CD4-positive, alpha-beta T cell treated with Interleukin-12 subunit alpha and Interleukin-12 subunit beta, for 1 hour (primary cell): ENCODE measurements around the gene CPB2.

ENCODE experiments used
- DNase-seq: peaks from one replicate; pipeline ENCODE4 v3.0.0-alpha.2; 2020

CPB2 gene

DNA sequence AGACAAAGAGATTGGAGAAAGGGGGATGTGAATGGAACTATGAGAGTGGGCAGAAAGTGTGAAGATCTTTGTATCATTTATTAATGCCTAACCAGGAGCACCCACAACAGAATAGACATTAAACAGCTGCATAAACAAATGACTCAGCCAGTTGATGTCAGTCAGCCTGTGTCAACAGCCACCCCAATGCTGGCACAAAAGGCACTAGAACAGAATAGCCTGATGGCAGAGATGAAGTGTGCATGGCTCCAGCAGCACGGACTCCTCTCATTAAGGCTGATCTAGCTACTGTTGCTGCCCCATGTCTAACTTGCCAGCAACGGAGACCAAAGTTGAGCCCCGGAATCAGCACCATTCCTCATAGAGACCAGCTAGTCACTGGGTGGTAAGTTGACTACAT lies 7.8 kb downstream of the CPB2 start:
- DNase-seq, result no peak

GRCh38 chr13:46094478-46094877 lies 10.4 kb downstream of the CPB2 start:
- DNase-seq, result no peak

DNA sequence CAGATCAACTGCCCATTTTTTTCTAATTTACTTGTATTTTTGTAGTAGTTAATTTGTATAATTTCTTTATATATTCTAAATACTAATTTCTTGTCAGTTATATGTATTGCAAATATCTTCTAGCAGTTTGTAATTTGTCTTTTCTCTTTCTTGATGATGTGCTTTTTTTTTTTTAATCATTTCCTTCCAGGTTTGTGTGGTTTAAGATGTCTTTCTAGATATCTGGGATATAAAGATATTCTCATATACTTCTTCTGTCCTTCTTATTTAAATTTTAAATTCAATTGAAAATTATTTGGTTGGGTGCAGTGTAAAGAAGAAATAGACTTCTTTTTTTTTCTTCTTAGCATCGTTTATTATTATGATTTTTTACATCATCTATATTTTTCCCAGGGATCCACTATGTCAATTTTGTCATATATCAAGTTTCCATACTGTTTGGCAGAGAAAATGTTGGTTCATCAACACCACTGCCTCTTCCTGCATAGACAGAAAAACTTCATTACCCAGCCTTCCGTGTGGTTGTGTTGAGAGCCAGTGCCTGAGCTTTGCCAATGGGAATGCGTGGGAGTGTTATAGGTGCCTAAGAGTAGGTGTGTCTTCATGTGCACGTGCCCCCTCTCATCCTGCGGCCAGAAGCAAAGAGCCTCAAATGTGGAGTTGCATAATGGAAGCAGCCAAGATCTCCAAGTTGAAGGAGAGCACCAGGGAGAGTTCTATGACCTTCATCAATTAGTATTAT lies 15.8 kb downstream of the CPB2 start:
- no peak for DNase-seq

GRCh38 chr13:46087481-46087880 lies 17.4 kb downstream of the CPB2 start:
- no peak for DNase-seq

- no peak for DNase-seq
These were observed 17.8 kb downstream of the CPB2 start for GRCh38 chr13:46086985-46087384.

GRCh38 chr13:46086421-46086922 lies 18.4 kb downstream of the CPB2 start:
- no peak for DNase-seq

DNA sequence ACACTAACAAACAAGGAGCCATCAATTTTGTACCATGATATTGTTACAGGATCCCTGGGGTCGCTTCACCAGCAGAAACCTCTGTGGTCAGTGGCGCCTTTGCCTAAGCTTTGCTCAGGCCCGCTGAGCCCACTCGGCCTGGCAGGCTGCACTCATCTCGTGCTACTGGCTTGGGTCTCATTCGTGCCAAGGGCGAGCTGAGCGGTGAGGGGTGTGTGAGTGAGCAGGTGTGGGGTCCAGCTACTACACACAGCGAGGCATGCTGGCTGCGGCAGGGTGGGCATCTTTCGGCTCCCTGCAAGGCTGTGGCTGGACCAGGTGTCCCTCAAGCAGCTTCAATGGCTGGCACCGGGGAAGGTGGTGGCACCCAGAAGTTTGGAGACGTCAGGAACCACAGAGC lies 19.1 kb downstream of the CPB2 start:
- no peak for DNase-seq

GRCh38 chr13:46082324-46082723 lies 22.5 kb downstream of the CPB2 start:
- no peak for DNase-seq

GRCh38 chr13:46079770-46080169 lies 25.1 kb downstream of the CPB2 start:
- peak; percentile 3 for DNase-seq

DNA sequence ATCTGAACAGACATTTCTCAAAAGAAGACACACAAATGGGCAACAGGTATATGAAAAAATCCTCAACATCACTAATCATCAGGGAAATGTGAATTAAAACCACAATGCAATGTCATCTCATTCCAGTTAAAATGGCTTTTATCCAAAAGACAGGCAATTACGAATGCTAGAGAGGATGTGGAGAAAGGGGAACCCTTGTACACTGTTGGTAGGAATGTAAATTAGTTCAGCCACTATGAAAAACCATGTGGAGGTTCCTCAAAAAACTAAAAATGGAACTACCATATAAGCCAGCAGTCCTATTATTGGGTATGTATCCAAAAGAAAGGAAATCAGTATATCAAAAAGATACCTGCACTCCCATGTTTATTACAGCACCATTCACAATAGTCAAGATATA lies 27.6 kb downstream of the CPB2 start:
- DNase-seq, result no peak

DNA sequence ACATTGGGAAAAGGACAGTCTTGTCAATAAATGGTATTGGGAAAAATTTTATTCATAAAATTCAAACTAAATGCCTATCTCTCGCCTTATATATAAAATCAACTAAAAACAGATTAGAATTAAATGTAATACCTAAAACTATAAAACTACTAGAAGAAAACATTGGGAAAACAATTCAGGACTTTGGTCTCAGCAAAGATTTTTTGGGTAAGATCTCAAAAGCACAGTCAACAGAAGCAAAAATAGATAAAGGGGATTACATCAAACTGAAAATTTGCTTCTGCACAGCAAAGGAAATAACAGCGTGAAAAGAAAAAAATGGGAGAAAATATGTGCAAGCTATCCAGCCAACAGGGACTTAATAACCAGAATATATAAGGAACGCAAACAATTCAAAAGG lies 28.0 kb downstream of the CPB2 start:
- DNase-seq, result no peak

DNA sequence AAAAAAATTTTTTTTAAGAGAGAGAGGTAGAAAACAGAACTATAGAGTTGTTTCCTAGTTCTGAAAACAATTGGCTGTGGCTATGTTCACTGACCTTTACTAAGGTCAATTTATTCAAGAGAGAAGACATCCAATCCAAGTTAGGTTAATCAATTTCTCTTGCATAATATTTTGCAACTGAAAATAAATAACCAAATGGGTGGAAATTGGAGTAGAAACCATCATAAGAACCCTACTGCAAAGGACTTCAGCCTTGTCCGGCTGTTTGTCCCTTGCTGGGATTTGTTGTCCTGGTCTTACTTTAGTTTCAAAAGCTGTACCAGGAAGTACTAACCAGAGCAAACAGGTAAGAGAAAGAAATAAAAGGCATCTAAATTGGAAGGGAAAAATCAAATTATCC lies 29.0 kb downstream of the CPB2 start:
- DNase-seq, result no peak

- no peak for DNase-seq
These were observed 33.1 kb downstream of the CPB2 start for GRCh38 chr13:46071590-46072249.

DNA sequence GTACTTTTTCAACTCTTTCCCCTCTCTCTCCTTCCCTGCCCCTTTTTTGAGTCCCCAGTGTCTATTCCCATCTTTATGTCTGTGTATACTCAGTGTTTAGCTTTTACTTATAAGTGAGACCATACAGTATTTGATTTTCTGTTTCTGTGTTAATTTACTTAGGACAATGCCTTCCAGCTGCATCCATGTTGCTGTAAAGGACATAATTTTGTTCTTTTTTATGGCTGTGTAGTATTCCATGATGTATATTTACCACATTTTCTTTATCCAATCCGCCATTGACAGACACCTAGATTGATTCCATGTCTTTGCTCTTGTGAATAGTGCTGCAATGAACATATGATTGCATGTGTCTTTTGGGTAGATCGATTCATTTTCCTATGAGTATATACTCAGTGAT lies 41.5 kb downstream of the CPB2 start:
- no peak for DNase-seq

GRCh38 chr13:46062185-46062584 lies 42.6 kb downstream of the CPB2 start:
- no peak for DNase-seq

DNA sequence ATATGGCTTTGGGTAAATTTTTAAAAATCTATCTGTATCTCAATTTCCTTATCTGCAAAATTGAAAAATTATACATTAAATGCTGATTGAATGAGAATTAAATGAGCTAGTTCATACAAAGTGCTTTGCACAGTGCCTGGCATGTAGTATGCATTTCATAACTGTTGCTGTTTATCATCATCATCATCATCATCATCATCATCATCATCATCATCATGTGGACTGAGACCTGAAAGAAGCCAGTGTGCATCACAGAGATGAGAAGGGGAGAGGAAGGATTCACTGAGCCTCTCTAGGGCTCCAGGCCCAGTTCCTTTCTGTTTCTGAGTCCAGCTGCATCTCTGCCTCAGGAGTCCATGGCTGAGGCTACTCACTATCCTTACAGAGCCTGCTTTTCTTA lies 45.4 kb downstream of the CPB2 start:
- no peak for DNase-seq

DNA sequence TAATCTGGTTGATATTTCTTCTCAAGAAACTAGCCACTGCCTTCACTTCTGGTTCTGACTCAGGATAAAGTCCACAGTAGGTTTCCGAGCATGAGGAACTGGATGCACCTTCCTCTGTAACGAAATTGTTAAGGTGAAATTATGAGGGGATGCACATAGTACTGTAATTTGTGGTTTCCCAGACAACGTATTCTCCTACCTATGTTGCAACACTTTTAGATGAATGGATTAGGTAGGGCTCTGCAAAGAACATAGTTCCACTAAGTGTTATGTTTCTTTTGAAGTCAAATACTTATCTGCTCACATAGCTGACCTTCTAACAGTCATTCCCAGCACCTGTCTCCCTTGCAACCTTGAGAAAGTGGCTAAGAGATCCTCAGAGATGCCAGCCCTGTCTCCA lies 46.6 kb downstream of the CPB2 start:
- DNase-seq, result no peak

DNA sequence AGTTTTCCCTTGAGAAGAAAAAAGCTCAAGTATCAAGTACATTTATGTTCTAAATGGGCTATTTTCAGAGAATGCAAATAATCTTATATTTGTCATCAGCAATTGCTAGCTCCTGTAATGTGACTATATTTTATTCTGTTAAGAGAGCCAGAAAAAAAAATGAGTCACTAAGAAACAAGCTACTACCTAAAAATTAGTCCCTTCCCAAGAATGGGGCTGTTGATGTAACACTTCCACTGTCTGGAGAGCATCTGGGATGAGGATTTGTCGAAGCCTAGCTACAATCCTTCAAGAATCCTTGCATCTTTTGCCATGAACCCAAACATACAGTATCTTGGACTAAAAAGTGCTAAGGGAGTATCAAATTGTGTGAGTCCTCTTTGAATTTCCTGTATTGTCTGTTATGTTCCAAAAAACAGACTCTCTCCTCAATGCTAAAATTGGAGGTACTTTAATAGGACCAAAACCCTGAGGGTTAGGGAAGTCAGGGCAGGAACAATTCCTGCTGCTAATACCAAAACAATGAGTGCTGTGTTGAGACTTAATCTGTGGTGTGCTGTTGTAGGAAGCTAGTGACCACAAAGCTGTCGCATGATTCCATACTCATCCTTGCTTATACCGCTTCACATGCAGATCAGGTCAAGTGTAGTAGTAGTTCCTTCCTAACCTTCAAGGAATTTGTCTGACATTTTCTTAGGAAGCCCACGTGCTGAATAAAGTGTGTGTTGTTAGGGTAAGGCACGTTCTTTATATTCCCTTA lies 47.4 kb downstream of the CPB2 start:
- DNase-seq, result no peak

GRCh38 chr13:46053162-46054012 lies 51.4 kb downstream of the CPB2 start:
- DNase-seq, result no peak

GRCh38 chr13:46052319-46053161 lies 52.3 kb downstream of the CPB2 start, which contains the start of gene ZC3H13:
ZC3H13 (minus strand) TSS chr13:46052746; CDS start chr13:46045507, 7,239 bp downstream.
- peak; percentile 94 for DNase-seq

DNA sequence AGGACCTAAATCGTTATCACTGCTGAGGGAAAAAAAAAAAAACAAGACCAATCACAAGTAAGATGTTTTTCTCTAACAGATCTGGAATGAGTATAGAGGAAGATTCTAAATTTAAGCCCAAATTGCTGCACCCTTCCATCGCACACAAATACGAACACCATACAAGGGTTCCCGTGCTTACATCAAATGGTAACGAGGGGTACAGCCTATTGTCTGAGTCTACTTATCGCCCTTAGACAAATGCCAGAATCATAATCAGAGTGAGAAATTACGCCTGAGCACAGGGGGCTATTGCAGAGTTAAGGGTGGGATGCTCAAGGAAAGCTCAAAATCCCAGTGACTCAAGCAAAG lies 52.9 kb downstream of the CPB2 start:
- no peak for DNase-seq

DNA sequence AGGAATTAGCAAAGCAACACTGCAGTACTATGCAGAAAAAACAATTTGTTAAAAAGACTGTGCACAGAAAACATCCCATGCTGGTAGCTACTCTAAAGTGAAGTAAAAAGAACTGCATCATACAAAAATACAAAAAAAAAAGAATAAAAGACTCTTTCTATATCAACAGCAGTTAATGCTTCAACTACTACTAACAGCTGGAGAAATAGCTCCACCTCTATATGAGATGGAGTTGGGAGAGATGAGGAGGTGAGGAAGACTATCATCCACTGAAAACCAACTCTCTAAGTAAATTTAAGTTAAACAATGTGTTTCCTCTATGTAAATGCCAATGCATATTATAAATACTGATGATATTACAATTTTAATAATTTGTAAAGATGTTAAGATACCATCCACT lies 54.1 kb downstream of the CPB2 start:
- no peak for DNase-seq
